ENCODE measurements around the gene OCSTAMP. TPM values are rescaled to one million over a fixed set of nuclear protein-coding genes. Genes with fewer than 3 reads are reported as not detected.

Gene OCSTAMP
- total RNA-seq, 3 donors from 2014 or later (not counting 1 experiment from before 2014, with no cell fraction given), result not detected

GRCh38 chr20:46545827-46546138 lies 4.7 kb downstream of the OCSTAMP start:
- Mint-ChIP-seq H3K27me3 (ENCODE audit: low read depth in 2 of 2) (no peaks in the 10 kb centered on the region), H3K4me1 (peaks cover 12 to 14% of the 10 kb centered on the region in 2 donors), H3K36me3 (no peaks in the 10 kb centered on the region), H3K27ac (no peak overlapping the region), H3K9me3 (no peaks in the 10 kb centered on the region), H3K4me3 (no peak overlapping the region)
- 94% methylated on average over 9 of the region's 9 CpGs for WGBS (ENCODE audit: insufficient coverage)
- Histone ChIP-seq H3K27me3 (ENCODE audit: control insufficient read depth, insufficient read depth, low read length) (no peaks in the 10 kb centered on the region), H3K9me3 (ENCODE audit: control insufficient read depth, insufficient read depth, low read length) (no peaks in the 10 kb centered on the region), H3K4me3 (ENCODE audit: low read length) (no peak overlapping the region), H3K4me1 (ENCODE audit: control insufficient read depth, insufficient read depth, low read length) (peaks cover 30% of the 10 kb centered on the region), H3K36me3 (ENCODE audit: control insufficient read depth, insufficient read depth, low read length) (no peaks in the 10 kb centered on the region), H3K27ac (ENCODE audit: low read length) (no peak overlapping the region)
- ATAC-seq (no peak), DNase-seq (no peak)
- intact Hi-C loops (cut with micrococcal nuclease), result no loop called here
- TF ChIP-seq CTCF (IDR thresholded peaks at IDR 0.05), result no peak

- Mint-ChIP-seq H3K4me1 (peaks cover 12 to 14% of the 10 kb centered on the region in 2 donors), H3K36me3 (no peaks in the 10 kb centered on the region), H3K4me3 (peak overlapping the region; percentile 11), H3K27ac (peak overlapping the region in 1 of 2 donors; percentile 41), H3K27me3 (ENCODE audit: low read depth in 2 of 2) (no peaks in the 10 kb centered on the region), H3K9me3 (no peaks in the 10 kb centered on the region)
- H3K4me1 ChIP-seq (ENCODE audit: control insufficient read depth, insufficient read depth, low read length), result peaks cover 25% of the 10 kb centered on the region
- intact Hi-C loops (cut with micrococcal nuclease), result no loop called here
- H3K36me3 ChIP-seq (ENCODE audit: control insufficient read depth, insufficient read depth, low read length), result no peaks in the 10 kb centered on the region
- H3K27me3 ChIP-seq (ENCODE audit: control insufficient read depth, insufficient read depth, low read length), result no peaks in the 10 kb centered on the region
- H3K9me3 ChIP-seq (ENCODE audit: control insufficient read depth, insufficient read depth, low read length), result no peaks in the 10 kb centered on the region
- WGBS (ENCODE audit: insufficient coverage), result 48% methylated on average over 14 of the region's 14 CpGs
- no peak for TF ChIP-seq CTCF (IDR thresholded peaks at IDR 0.05)
- DNase-seq, result peak in 1 of 2 donors; percentile 32
- H3K27ac ChIP-seq (ENCODE audit: low read length), result no peak overlapping the region
- ATAC-seq, result peak; percentile 67 to 80 (median 79)
- H3K4me3 ChIP-seq (ENCODE audit: low read length), result no peak overlapping the region
Measured at GRCh38 chr20:46545077-46545826, 5.2 kb downstream of the OCSTAMP start.

GRCh38 chr20:46544576-46544975 lies 5.9 kb downstream of the OCSTAMP start:
- TF ChIP-seq CTCF (IDR thresholded peaks at IDR 0.05), result no peak
- H3K27ac ChIP-seq (ENCODE audit: low read length), result no peak overlapping the region
- H3K9me3 Mint-ChIP-seq, result no peaks in the 10 kb centered on the region
- DNase-seq (no peak), ATAC-seq (no peak)
- H3K36me3 Mint-ChIP-seq, result no peaks in the 10 kb centered on the region
- peaks cover 12 to 14% of the 10 kb centered on the region in 2 donors for H3K4me1 Mint-ChIP-seq
- peaks cover 25% of the 10 kb centered on the region for H3K4me1 ChIP-seq (ENCODE audit: control insufficient read depth, insufficient read depth, low read length)
- no CpG with 5 or more reads among the region's 3 CpGs for WGBS (ENCODE audit: insufficient coverage)
- no peak overlapping the region for H3K4me3 Mint-ChIP-seq
- no peaks in the 10 kb centered on the region for H3K27me3 Mint-ChIP-seq (ENCODE audit: low read depth in 2 of 2)
- no peaks in the 10 kb centered on the region for H3K27me3 ChIP-seq (ENCODE audit: control insufficient read depth, insufficient read depth, low read length)
- intact Hi-C loops (cut with micrococcal nuclease), result no loop called here
- H3K36me3 ChIP-seq (ENCODE audit: control insufficient read depth, insufficient read depth, low read length), result no peaks in the 10 kb centered on the region
- H3K9me3 ChIP-seq (ENCODE audit: control insufficient read depth, insufficient read depth, low read length), result no peaks in the 10 kb centered on the region
- H3K27ac Mint-ChIP-seq, result no peak overlapping the region
- H3K4me3 ChIP-seq (ENCODE audit: low read length), result no peak overlapping the region

GRCh38 chr20:46543959-46544358 lies 6.5 kb downstream of the OCSTAMP start:
- peaks cover 12 to 14% of the 10 kb centered on the region in 2 donors for H3K4me1 Mint-ChIP-seq

More at GRCh38 chr20:46543959-46544358, 6.5 kb downstream of the OCSTAMP start:
- DNase-seq (no peak), ATAC-seq (no peak)
- WGBS (ENCODE audit: insufficient coverage), result 40% methylated on average over 1 of the region's 1 CpG
- Mint-ChIP-seq H3K9me3 (no peaks in the 10 kb centered on the region), H3K27ac (no peak overlapping the region), H3K36me3 (no peaks in the 10 kb centered on the region), H3K4me3 (no peak overlapping the region), H3K27me3 (ENCODE audit: low read depth in 2 of 2) (peaks cover 0 to 3% of the 10 kb centered on the region in 2 donors)
- Histone ChIP-seq H3K36me3 (ENCODE audit: control insufficient read depth, insufficient read depth, low read length) (no peaks in the 10 kb centered on the region), H3K27ac (ENCODE audit: low read length) (no peak overlapping the region), H3K4me1 (ENCODE audit: control insufficient read depth, insufficient read depth, low read length) (peaks cover 25% of the 10 kb centered on the region), H3K9me3 (ENCODE audit: control insufficient read depth, insufficient read depth, low read length) (no peaks in the 10 kb centered on the region), H3K27me3 (ENCODE audit: control insufficient read depth, insufficient read depth, low read length) (no peaks in the 10 kb centered on the region), H3K4me3 (ENCODE audit: low read length) (no peak overlapping the region)
- TF ChIP-seq CTCF (IDR thresholded peaks at IDR 0.05), result no peak
- intact Hi-C loops (cut with micrococcal nuclease), result no loop called here

Data from natural killer cell (primary cell).